ENCODE data around the gene TNIK.

DNA sequence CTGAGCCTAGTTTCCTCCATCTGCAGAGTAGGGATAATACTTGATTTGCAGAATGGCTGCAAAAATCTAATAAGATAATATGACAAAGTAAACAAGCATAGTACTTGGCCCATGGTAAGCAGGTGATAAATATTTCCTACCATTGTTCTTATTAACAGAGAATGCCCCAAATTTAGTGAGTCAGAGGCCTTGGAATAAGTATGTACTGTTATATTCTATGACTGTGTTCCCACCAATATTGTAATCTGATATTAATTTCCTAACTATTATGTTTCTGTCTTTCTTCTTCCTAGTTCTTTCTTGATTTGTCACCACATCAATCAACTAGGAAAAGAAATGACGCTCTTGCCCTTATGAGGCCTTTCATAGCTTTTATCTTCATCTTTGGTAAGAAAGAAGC, 255.3 kb downstream of the TNIK start:
- no peak for TF ChIP-seq EZH2 (IDR thresholded peaks at IDR 0.05; ENCODE audit: borderline replicate concordance, low read depth, low read length, poor library complexity, severe bottlenecking)
- TF ChIP-seq, protein P1, sequence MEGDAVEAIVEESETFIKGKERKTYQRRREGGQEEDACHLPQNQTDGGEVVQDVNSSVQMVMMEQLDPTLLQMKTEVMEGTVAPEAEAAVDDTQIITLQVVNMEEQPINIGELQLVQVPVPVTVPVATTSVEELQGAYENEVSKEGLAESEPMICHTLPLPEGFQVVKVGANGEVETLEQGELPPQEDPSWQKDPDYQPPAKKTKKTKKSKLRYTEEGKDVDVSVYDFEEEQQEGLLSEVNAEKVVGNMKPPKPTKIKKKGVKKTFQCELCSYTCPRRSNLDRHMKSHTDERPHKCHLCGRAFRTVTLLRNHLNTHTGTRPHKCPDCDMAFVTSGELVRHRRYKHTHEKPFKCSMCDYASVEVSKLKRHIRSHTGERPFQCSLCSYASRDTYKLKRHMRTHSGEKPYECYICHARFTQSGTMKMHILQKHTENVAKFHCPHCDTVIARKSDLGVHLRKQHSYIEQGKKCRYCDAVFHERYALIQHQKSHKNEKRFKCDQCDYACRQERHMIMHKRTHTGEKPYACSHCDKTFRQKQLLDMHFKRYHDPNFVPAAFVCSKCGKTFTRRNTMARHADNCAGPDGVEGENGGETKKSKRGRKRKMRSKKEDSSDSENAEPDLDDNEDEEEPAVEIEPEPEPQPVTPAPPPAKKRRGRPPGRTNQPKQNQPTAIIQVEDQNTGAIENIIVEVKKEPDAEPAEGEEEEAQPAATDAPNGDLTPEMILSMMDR (conservative IDR thresholded peaks at IDR 0.05; ENCODE audit: low read depth, low read length): no peak

Data from A673 (cell line).